Vagina (tissue), 2 donors: ENCODE results near the gene DUSP8.

Source experiments
- POLR2AphosphoS5 ChIP-seq, 2 donors: sonication (generic); formaldehyde crosslinking; IDR thresholded peaks; one replicate each; pipeline ENCODE4 v1.9.0; 2017; ENCODE audit warnings: antibody characterized with exemption in 2 of 2, mild to moderate bottlenecking in 2 of 2, low read depth in 1 of 2; ENCODE audit not compliant: insufficient read depth in 1 of 2
- TF ChIP-seq, protein P1 (sequence below), 3 experiments: fragments of 450-650 bp in 2 of 3; fragments of 200-600 bp in 1 of 3; sonication (generic) in 1 of 3; IDR thresholded peaks; one replicate each; pipeline ENCODE4 v1.5.1; 2017 to 2019; ENCODE audit warnings: antibody characterized with exemption in 3 of 3, mild to moderate bottlenecking in 2 of 3, moderate library complexity in 2 of 3

DNA sequence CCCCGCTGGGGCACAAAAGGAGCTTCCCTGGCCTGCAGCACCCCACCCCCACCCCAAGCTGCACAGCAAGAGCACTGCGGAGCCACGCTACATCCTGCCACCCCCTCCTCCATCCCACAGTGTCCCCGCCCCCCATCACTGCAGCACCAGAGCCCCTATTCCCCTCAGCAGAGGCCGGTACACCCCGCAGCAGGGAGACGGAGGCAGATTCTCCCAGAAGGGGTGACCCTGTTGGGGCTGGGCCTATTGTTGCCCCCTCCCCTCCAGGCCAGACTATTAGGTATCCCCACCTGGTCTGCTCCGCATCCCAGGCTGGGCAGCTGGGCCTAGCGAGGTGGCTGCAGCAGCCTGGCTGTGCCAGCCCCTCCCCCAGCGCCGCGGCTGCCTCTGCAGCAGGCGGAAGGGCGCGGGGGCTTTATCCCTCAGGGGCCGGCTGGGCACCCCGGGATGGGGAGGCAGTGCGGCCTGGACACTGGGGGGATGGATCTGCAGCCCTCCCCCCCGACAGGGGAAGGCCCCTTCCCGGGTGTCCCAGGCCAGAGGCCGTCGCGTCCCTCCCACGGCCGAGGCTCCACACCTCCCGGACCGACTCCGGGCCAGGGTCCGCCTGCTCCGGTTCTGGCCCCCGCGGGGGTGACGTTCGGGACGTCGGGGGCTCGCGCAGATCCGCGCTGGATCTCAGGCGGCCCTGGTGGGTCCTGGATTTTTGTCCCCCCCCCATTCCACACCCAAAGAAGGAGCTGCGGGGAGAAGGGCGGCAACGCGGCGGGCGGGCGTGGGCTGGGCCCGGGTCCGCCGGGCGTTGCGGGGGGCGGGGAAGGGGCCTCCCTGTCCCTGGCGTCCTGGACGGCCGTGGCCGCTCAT, 943 bp downstream of the DUSP8 start:
- peak in 1 of 2 donors; percentile 46 for TF ChIP-seq POLR2AphosphoS5 (IDR thresholded peaks at IDR 0.05; ENCODE audit: insufficient read depth in 1 of 2, low read depth in 1 of 2)
- TF ChIP-seq, protein P1, sequence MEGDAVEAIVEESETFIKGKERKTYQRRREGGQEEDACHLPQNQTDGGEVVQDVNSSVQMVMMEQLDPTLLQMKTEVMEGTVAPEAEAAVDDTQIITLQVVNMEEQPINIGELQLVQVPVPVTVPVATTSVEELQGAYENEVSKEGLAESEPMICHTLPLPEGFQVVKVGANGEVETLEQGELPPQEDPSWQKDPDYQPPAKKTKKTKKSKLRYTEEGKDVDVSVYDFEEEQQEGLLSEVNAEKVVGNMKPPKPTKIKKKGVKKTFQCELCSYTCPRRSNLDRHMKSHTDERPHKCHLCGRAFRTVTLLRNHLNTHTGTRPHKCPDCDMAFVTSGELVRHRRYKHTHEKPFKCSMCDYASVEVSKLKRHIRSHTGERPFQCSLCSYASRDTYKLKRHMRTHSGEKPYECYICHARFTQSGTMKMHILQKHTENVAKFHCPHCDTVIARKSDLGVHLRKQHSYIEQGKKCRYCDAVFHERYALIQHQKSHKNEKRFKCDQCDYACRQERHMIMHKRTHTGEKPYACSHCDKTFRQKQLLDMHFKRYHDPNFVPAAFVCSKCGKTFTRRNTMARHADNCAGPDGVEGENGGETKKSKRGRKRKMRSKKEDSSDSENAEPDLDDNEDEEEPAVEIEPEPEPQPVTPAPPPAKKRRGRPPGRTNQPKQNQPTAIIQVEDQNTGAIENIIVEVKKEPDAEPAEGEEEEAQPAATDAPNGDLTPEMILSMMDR (IDR thresholded peaks at IDR 0.05): no peak
